Osteocyte (in vitro differentiated cells): Measurements from ENCODE around the gene FBXL4. TPM values are rescaled to one million over a fixed set of nuclear protein-coding genes. Genes with fewer than 3 reads are reported as not detected.

Source experiments
- DNase-seq: peaks from one replicate; pipeline ENCODE4 v3.0.0; 2021; ENCODE audit warnings: mixed read lengths; ENCODE audit not compliant: unreplicated experiment; ENCODE audit errors: extremely low spot score
- H3K27ac Mint-ChIP-seq: one replicate; pipeline ENCODE4 v1.8.0; 2021; ENCODE audit warnings: mild to moderate bottlenecking, mixed read lengths; ENCODE audit not compliant: unreplicated experiment
- H3K27me3 Mint-ChIP-seq: one replicate; pipeline ENCODE4 v1.8.0; 2021; ENCODE audit warnings: mixed read lengths; ENCODE audit not compliant: unreplicated experiment
- H3K36me3 Mint-ChIP-seq: one replicate; pipeline ENCODE4 v1.8.0; 2021; ENCODE audit warnings: mixed read lengths; ENCODE audit not compliant: unreplicated experiment
- H3K4me1 Mint-ChIP-seq: one replicate; pipeline ENCODE4 v1.8.0; 2021; ENCODE audit warnings: mixed read lengths; ENCODE audit not compliant: unreplicated experiment
- H3K4me3 Mint-ChIP-seq: one replicate; pipeline ENCODE4 v1.8.0; 2021; ENCODE audit warnings: mild to moderate bottlenecking, moderate library complexity, mixed read lengths; ENCODE audit not compliant: unreplicated experiment
- H3K9me3 Mint-ChIP-seq: one replicate; pipeline ENCODE4 v1.8.0; 2021; ENCODE audit warnings: mixed read lengths; ENCODE audit not compliant: unreplicated experiment
- CTCF ChIP-seq: fragments of 200-600 bp; sonication (generic); IDR thresholded peaks from 2 replicates; pipeline ENCODE4 v1.5.0; 2021; ENCODE audit warnings: antibody characterized with exemption, mild to moderate bottlenecking, moderate library complexity
- total RNA-seq: library from RNA; stranded (reverse); gene quantifications from 2 replicates; pipeline ENCODE4 v1.2.1, GENCODE V29; 2021

The FBXL4 gene
- total RNA-seq, 1 donor from 2014 or later: 16.6 TPM

DNA sequence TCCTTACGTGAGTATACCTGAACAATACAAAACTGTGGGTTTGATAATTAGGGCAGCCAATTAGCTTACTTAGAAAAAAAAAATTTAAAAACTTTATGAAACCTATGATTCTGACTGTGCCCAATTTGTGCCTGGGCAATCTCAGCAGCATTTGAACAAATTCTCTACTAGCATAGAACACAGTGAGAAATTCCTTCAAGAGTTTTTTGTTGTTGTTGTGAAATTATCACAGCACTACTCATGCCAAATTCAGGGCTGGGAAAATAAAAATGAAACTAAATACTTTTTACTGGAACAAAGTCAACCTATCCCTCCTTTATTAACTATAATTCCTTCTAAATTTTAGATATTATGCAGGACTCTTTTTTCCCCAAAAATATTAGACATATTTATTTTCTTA, 70.5 kb downstream of the FBXL4 start:
- Mint-ChIP-seq H3K36me3 (peaks cover 18% of the 10 kb centered on the region), H3K4me3 (no peak overlapping the region), H3K27ac (no peak overlapping the region), H3K4me1 (peaks cover 4% of the 10 kb centered on the region), H3K27me3 (no peaks in the 10 kb centered on the region), H3K9me3 (no peaks in the 10 kb centered on the region)
- TF ChIP-seq CTCF: no peak
- no peak for DNase-seq

DNA sequence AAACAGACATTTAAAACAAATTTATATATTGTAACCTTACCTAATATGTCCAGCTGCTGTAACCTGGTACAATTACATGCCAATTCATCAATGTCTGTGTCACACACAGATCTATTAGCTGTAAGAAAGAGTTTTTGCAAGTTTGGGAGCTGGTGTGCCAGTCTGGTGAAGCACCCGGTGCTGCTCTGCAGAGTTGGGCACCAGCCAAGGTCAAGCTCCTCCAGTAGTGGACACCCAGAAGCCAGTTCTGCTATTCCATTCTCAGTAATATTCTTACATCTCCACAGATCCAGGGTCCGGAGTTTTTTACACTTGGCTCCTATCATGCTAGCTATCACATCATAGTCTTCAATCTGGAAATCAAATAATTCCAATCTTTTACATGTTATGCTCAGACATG, 72.4 kb downstream of the FBXL4 start:
- no peak overlapping the region for H3K4me3 Mint-ChIP-seq
- peaks cover 16% of the 10 kb centered on the region for H3K36me3 Mint-ChIP-seq
- no peak for TF ChIP-seq CTCF
- no peaks in the 10 kb centered on the region for H3K9me3 Mint-ChIP-seq
- DNase-seq: no peak
- peaks cover 7% of the 10 kb centered on the region for H3K4me1 Mint-ChIP-seq
- H3K27me3 Mint-ChIP-seq: no peaks in the 10 kb centered on the region
- no peak overlapping the region for H3K27ac Mint-ChIP-seq

DNA sequence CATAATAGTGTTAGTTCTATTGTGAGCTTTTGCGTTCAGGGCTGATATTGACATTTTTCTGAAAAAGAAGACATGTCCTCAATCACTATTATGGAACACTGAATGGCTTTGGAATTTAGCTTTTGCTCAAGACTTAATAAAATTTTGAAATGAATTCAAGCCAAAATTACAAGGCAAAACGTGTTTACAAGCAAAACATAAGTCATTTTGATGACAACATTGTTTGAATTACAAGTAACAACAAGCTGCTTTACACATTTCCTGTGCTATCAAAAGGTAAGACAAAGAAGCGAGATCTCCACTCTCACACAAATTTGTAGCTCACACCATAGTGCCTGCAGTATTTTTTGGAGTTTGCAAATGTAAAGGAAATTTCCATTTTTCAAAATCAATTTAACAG, 75.9 kb downstream of the FBXL4 start:
- H3K27me3 Mint-ChIP-seq: no peaks in the 10 kb centered on the region
- no peak for TF ChIP-seq CTCF
- no peak overlapping the region for H3K4me3 Mint-ChIP-seq
- H3K9me3 Mint-ChIP-seq: no peaks in the 10 kb centered on the region
- DNase-seq: no peak
- H3K36me3 Mint-ChIP-seq: peaks cover 10% of the 10 kb centered on the region
- no peak overlapping the region for H3K27ac Mint-ChIP-seq
- H3K4me1 Mint-ChIP-seq: peaks cover 3% of the 10 kb centered on the region

DNA sequence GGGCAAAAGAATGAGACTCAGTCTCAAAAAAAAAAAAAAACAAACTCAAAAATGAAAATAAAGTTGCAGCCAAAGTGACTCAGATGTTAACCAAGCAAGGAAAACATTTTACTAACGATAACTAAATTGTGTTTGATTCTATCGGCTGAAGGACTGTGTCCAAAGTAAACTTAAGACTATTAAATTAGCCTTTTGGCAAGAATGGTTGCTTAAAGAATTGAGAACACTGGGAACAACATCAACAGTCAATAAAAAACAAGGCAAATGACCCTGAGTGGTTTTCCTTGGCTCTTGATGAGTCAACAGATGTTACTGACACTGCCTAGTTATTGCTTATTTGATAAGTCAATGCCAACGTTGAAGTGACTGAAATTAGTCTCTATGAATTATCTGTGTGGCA, 76.7 kb downstream of the FBXL4 start:
- Mint-ChIP-seq H3K27ac (no peak overlapping the region), H3K4me1 (peaks cover 3% of the 10 kb centered on the region), H3K36me3 (peaks cover 15% of the 10 kb centered on the region), H3K9me3 (peaks cover 4% of the 10 kb centered on the region), H3K4me3 (no peak overlapping the region), H3K27me3 (no peaks in the 10 kb centered on the region)
- no peak for TF ChIP-seq CTCF
- no peak for DNase-seq

GRCh38 chr6:98864497-98864896, 83.2 kb downstream of the FBXL4 start:
- DNase-seq: no peak
- Mint-ChIP-seq H3K36me3 (peaks cover 5% of the 10 kb centered on the region), H3K27me3 (no peaks in the 10 kb centered on the region), H3K9me3 (peaks cover 4% of the 10 kb centered on the region), H3K4me1 (no peaks in the 10 kb centered on the region), H3K4me3 (no peak overlapping the region), H3K27ac (no peak overlapping the region)
- TF ChIP-seq CTCF: no peak
